K562 (cell line): ENCODE measurements around the gene OSGIN1. TPM values are rescaled to one million over a fixed set of nuclear protein-coding genes. Genes with fewer than 3 reads are reported as not detected.

Source experiments
- ATAC-seq: fragments of 200-7000 bp; cut with Tn5 transposase; 3 replicates; pipeline ENCODE4 v1.9.1; 2020; ENCODE audit warnings: moderate library complexity
- BruUV-seq: library from RNA; stranded (reverse); fragments of 400-500 nt; replicated peaks from 2 replicates; lab custom pipeline; 2021; lab: Mats Ljungman, UMichigan
- CTCF ChIA-PET: fragments of 300-600 bp; formaldehyde crosslinking; extraction: SDS; loops from one replicate; lab custom pipeline; 2021; ENCODE audit warnings: low intra/inter-chr PET ratio; lab: Yijun Ruan, JAX
- POLR2A ChIA-PET: fragments of 300-600, 350-650 bp; sonication (Branson Sonifier 250); formaldehyde crosslinking; extraction: SDS; loops from one replicate; lab custom pipeline; 2021; ENCODE audit warnings: antibody characterized with exemption, inconsistent platforms; lab: Yijun Ruan, JAX
- DNase-seq, 4 experiments: peaks; one replicate each; pipeline versions ENCODE4 v3.0.0 to v3.0.0-alpha.2; 2011 to 2018; ENCODE audit warnings: low spot score in 3 of 4, mixed read lengths in 3 of 4; ENCODE audit errors: extremely low read depth in 1 of 4
- FAIRE-seq: peaks from 2 replicates; lab custom pipeline; 2011; peaks lifted over from hg19 to GRCh38; lab: Jason Lieb, UNC
- H2AFZ ChIP-seq: 2 replicates; pipeline ENCODE4 v1.6.0; 2011; ENCODE audit warnings: low read depth, low read length, control low read depth, inconsistent platforms
- H3K27ac ChIP-seq: fragments of 200-600 bp; 3 replicates; pipeline ENCODE4 v1.8.0; 2011; ENCODE audit warnings: low read depth, mild to moderate bottlenecking, control low read depth, inconsistent platforms, low read length, moderate library complexity, mixed read lengths; ENCODE audit errors: extremely low read depth
- H3K27me3 ChIP-seq, 2 experiments: fragments of 300-600 bp in 1 of 2; 2 replicates in 1 of 2; 3 replicates in 1 of 2; pipeline versions ENCODE4 v1.6.0 to v1.8.0; 2011; ENCODE audit warnings: inconsistent platforms in 2 of 2, low read length in 2 of 2, mild to moderate bottlenecking in 1 of 2, mixed read lengths in 1 of 2, moderate library complexity in 1 of 2; ENCODE audit not compliant: control insufficient read depth in 2 of 2, insufficient read depth in 2 of 2
- H3K36me3 ChIP-seq: fragments of 300-600 bp; 3 replicates; pipeline ENCODE4 v1.8.0; 2011; ENCODE audit warnings: mild to moderate bottlenecking, low read length, inconsistent platforms; ENCODE audit not compliant: control insufficient read depth, insufficient read depth
- H3K4me1 ChIP-seq, 2 experiments: fragments of 200-600 bp in 1 of 2; replicated peaks in 1 of 2; 2 replicates in 1 of 2; 3 replicates in 1 of 2; pipeline versions ENCODE4 v1.5.1 to v1.8.0; 2011; ENCODE audit warnings: inconsistent platforms in 2 of 2, low read length in 2 of 2, mild to moderate bottlenecking in 1 of 2, mixed read lengths in 1 of 2, moderate library complexity in 1 of 2; ENCODE audit not compliant: control insufficient read depth in 2 of 2, insufficient read depth in 2 of 2
- H3K4me2 ChIP-seq: 2 replicates; pipeline ENCODE4 v1.6.1; 2011; ENCODE audit warnings: low read length, control low read depth, inconsistent platforms, mixed read lengths; ENCODE audit not compliant: insufficient read depth
- H3K4me3 ChIP-seq: fragments of 200-600 bp; sonication (generic), shearing (Covaris generic); 2 replicates; pipeline ENCODE4 v1.5.1; 2016; ENCODE audit warnings: control low read depth, inconsistent platforms
- H3K79me2 ChIP-seq: fragments of 200-600 bp; 3 replicates; pipeline ENCODE4 v1.8.0; 2011; ENCODE audit warnings: low read length, inconsistent platforms; ENCODE audit not compliant: control insufficient read depth, insufficient read depth
- H3K9ac ChIP-seq, 2 experiments: 2 replicates each; pipeline versions ENCODE4 v1.6.0 to v1.6.1; 2011; ENCODE audit warnings: low read depth in 2 of 2, low read length in 2 of 2, control low read depth in 1 of 2, inconsistent platforms in 1 of 2, mild to moderate bottlenecking in 1 of 2, mixed read lengths in 1 of 2; ENCODE audit not compliant: insufficient read depth in 1 of 2
- H3K9me1 ChIP-seq: one replicate; pipeline ENCODE4 v1.6.0; 2011; ENCODE audit warnings: inconsistent platforms, mild to moderate bottlenecking, low read length, moderate library complexity; ENCODE audit not compliant: control insufficient read depth, insufficient read depth
- H3K9me3 ChIP-seq: replicated peaks from 2 replicates; pipeline ENCODE4 v1.5.1; 2011; ENCODE audit warnings: low read depth, low read length, inconsistent platforms; ENCODE audit not compliant: control insufficient read depth, insufficient read depth
- H4K20me1 ChIP-seq: replicated peaks from 2 replicates; pipeline ENCODE4 v1.6.1; 2011; ENCODE audit warnings: low read length, inconsistent platforms, mixed read lengths; ENCODE audit not compliant: control insufficient read depth, insufficient read depth
- CBFA2T2 ChIP-seq: fragments of 450-650 bp; conservative IDR thresholded peaks from 2 replicates; pipeline ENCODE4 v1.6.1; 2017; ENCODE audit warnings: mild to moderate bottlenecking
- CBFA2T3 ChIP-seq: fragments of 450-650 bp; IDR thresholded peaks from 2 replicates; pipeline ENCODE4 v1.6.1; 2017
- FOSL1 ChIP-seq: fragments of 200-800 bp; sonication (Bioruptor generic); conservative IDR thresholded peaks from 2 replicates; pipeline ENCODE4 v1.6.1; 2016; ENCODE audit warnings: missing genetic modification characterization, missing compliant biosample characterization
- IFI16 ChIP-seq: fragments of 250-450 bp; sonication (Bioruptor Pico); IDR thresholded peaks from 2 replicates; pipeline ENCODE4 v2.1.2; 2022; ENCODE audit warnings: mild to moderate bottlenecking, inconsistent platforms
- KDM1A ChIP-seq, 2 experiments: fragments of 450-650 bp; IDR thresholded peaks; 2 replicates each; pipeline ENCODE4 v1.6.1; 2016; ENCODE audit warnings: mild to moderate bottlenecking in 2 of 2
- MCM3 ChIP-seq: fragments of 450-650 bp; IDR thresholded peaks from 2 replicates; pipeline ENCODE4 v1.6.1; 2016
- SMARCA5 ChIP-seq: fragments of 450-650 bp; IDR thresholded peaks from 2 replicates; pipeline ENCODE4 v1.6.1; 2016
- TAF7 ChIP-seq: fragments of 450-650 bp; IDR thresholded peaks from 2 replicates; pipeline ENCODE4 v1.6.1; 2016; ENCODE audit warnings: missing genetic modification characterization, missing compliant biosample characterization
- TEAD2 ChIP-seq: fragments of 450-650 bp; IDR thresholded peaks from 2 replicates; pipeline ENCODE4 v1.6.1; 2016; ENCODE audit warnings: missing genetic modification characterization, control low read depth, missing compliant biosample characterization
- TEAD4 ChIP-seq, 2 experiments: sonication (generic) in 1 of 2; formaldehyde crosslinking in 1 of 2; IDR thresholded peaks; 2 replicates each; pipeline versions ENCODE4 v1.6.1 to v1.8.0; 2012 to 2022; ENCODE audit warnings: borderline replicate concordance in 1 of 2, inconsistent platforms in 1 of 2, low read length in 1 of 2, mild to moderate bottlenecking in 1 of 2, missing genetic modification reagents in 1 of 2
- ZNF184 ChIP-seq: sonication (generic); formaldehyde crosslinking; IDR thresholded peaks from 2 replicates; pipeline ENCODE4 v1.5.0; 2020; ENCODE audit warnings: missing genetic modification reagents
- ZNF584 ChIP-seq: fragments of 200-800 bp; sonication (Bioruptor generic); IDR thresholded peaks from 2 replicates; pipeline ENCODE4 v1.6.1; 2016; ENCODE audit warnings: low read depth, mild to moderate bottlenecking, missing genetic modification characterization, missing compliant biosample characterization
- ZNF589 ChIP-seq: fragments of 200-800 bp; sonication (Bioruptor generic); IDR thresholded peaks from 2 replicates; pipeline ENCODE4 v1.6.1; 2016; ENCODE audit warnings: low read depth, missing genetic modification characterization, missing compliant biosample characterization
- WGBS: fragments of 100-300 bp; shearing (Covaris generic); methylation state at CpG from one replicate; pipeline ENCODE4 v1.1.6; 2016; ENCODE audit warnings: low coverage, mixed read lengths; ENCODE audit not compliant: insufficient coverage; ENCODE audit errors: missing lambda C conversion rate; 5-methylcytosine and 5-hydroxymethylcytosine counted together
- in situ Hi-C: fragments of 300-500 bp; cut with MboI; formaldehyde crosslinking; loops from 4 replicates; pipeline ENCODE4 v1.15.0; 2018; ENCODE audit warnings: inconsistent platforms, mixed read lengths
- intact Hi-C: fragments of 100-400 bp; cut with micrococcal nuclease; formaldehyde crosslinking; loops from 2 replicates; pipeline ENCODE4 v1.14.2; 2022
- polyA plus RNA-seq, 8 experiments: library from polyadenylated mRNA; depleted of rRNA in 4 of 8; stranded (reverse) in 5 of 8; unstranded in 3 of 8; fragments of >200 nt; fragmentation: Nextera tagmentation in 2 of 8; fragmentation: Illumina TruSeq in 1 of 8; extraction: Ambion mirVana in 2 of 8; extraction: Trizol in 1 of 8; gene quantifications; 2 replicates each; pipeline versions ENCODE4 v1.2.1 to v1.2.3, GENCODE V29; 2011 to 2014; ENCODE audit warnings: inconsistent platforms in 1 of 8, missing spikeins in 1 of 8
- total RNA-seq, 7 experiments: library from RNA; depleted of rRNA in 6 of 7; stranded (reverse); fragments of >200 nt in 6 of 7; fragmentation: Illumina TruSeq in 2 of 7; extraction: Trizol in 2 of 7; gene quantifications; 2 replicates each; pipeline versions ENCODE4 v1.2.1 to v1.2.3, GENCODE V29; 2011 to 2021; ENCODE audit warnings: low replicate concordance in 1 of 7
- TF ChIP-seq, protein P1 (sequence below): sonication (generic); formaldehyde crosslinking; IDR thresholded peaks from 2 replicates; pipeline ENCODE4 v1.8.1; 2023; ENCODE audit warnings: missing genetic modification reagents, mild to moderate bottlenecking, borderline replicate concordance

Gene OSGIN1
- total and polyA plus RNA-seq, 9 of the 15 experiments (the other 6 are each of a cell fraction or from before 2014, with no cell fraction given): 0.03 to 3.6 (median 1.6) TPM

DNA sequence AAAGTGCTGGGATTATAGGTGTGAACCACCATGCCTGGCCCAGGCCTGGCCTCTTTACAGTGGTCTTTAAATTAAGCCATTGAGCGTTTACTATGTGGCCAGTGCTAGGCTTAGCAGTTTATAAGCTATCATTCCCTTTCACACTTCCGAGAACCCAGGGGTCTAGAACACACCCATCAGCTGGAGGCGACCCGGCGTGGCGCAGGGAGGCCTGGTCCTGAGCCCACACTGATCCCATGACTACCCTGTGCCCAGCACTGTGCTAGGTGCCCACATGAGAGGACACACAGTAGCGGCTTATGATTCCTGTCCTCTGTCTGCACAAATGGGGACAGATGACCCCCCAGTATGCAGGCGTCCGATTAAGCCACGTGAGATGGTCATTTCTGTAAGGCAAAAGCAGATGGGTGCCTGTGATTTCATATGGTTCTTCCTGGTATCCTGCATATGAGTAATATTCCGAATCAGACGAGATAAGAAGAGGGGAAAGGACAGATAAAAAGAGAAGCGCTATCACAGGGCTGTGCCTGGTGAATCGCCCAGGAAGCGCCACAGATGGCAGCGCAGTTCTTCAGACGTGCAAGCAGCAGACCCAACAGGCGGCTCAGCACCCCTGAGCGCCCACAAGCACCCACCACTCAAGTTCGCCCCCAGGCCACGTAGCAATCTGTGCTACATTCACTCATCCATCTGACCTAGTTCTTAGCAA, 5.3 kb downstream of the OSGIN1 start:
- H3K4me1 ChIP-seq: peaks cover 12 to 44% of the 10 kb centered on the region in 2 experiments; a peak in 4 of 5 replicates
- no peaks in the 10 kb centered on the region for H3K79me2 ChIP-seq
- no peak for DNase-seq
- intact Hi-C loops: loop anchor here (5.0 kb wide), 1 partner anchor 219 kb away; no protein-coding TSS in a partner anchor
- no peak overlapping the region for H2AFZ ChIP-seq
- H3K36me3 ChIP-seq: peaks cover 5% of the 10 kb centered on the region; the same call in 1 of the 3 replicates
- no peak overlapping the region for H3K27ac ChIP-seq
- WGBS: 63% methylated on average over 21 of the region's 21 CpGs
- ATAC-seq: no peak
- H3K4me2 ChIP-seq: no peak overlapping the region
- H3K9me3 ChIP-seq: no peaks in the 10 kb centered on the region
- no peak for TF ChIP-seq ZNF589
- TF ChIP-seq TAF7: no peak
- TF ChIP-seq CBFA2T3: peak; percentile 64
- TF ChIP-seq, protein P1, sequence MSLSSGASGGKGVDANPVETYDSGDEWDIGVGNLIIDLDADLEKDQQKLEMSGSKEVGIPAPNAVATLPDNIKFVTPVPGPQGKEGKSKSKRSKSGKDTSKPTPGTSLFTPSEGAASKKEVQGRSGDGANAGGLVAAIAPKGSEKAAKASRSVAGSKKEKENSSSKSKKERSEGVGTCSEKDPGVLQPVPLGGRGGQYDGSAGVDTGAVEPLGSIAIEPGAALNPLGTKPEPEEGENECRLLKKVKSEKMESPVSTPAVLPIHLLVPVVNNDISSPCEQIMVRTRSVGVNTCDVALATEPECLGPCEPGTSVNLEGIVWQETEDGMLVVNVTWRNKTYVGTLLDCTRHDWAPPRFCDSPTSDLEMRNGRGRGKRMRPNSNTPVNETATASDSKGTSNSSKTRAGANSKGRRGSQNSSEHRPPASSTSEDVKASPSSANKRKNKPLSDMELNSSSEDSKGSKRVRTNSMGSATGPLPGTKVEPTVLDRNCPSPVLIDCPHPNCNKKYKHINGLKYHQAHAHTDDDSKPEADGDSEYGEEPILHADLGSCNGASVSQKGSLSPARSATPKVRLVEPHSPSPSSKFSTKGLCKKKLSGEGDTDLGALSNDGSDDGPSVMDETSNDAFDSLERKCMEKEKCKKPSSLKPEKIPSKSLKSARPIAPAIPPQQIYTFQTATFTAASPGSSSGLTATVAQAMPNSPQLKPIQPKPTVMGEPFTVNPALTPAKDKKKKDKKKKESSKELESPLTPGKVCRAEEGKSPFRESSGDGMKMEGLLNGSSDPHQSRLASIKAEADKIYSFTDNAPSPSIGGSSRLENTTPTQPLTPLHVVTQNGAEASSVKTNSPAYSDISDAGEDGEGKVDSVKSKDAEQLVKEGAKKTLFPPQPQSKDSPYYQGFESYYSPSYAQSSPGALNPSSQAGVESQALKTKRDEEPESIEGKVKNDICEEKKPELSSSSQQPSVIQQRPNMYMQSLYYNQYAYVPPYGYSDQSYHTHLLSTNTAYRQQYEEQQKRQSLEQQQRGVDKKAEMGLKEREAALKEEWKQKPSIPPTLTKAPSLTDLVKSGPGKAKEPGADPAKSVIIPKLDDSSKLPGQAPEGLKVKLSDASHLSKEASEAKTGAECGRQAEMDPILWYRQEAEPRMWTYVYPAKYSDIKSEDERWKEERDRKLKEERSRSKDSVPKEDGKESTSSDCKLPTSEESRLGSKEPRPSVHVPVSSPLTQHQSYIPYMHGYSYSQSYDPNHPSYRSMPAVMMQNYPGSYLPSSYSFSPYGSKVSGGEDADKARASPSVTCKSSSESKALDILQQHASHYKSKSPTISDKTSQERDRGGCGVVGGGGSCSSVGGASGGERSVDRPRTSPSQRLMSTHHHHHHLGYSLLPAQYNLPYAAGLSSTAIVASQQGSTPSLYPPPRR (CRISPR knock-in tag): no peak
- TF ChIP-seq CBFA2T2: 0 out of 2 replicates have a peak, but pooled peaks have one; percentile 19
- TF ChIP-seq KDM1A (IDR thresholded peaks at IDR 0.05): peak; percentile 24 to 36; a peak in 1 of 4 replicates
- peak; percentile 68 for TF ChIP-seq FOSL1
- TF ChIP-seq SMARCA5: no peak
- no peak for TF ChIP-seq MCM3
- no peak for TF ChIP-seq TEAD2
- TF ChIP-seq ZNF184: no peak
- no peak for TF ChIP-seq ZNF584 (CRISPR knock-in tag)
- no peak for TF ChIP-seq IFI16 (CRISPR knock-in tag)
- no peak for TF ChIP-seq TEAD4 (IDR thresholded peaks at IDR 0.05; ENCODE audit: low read length)
- no peak for TF ChIP-seq TEAD4 (CRISPR knock-in tag; IDR thresholded peaks at IDR 0.05; ENCODE audit: borderline replicate concordance)
- no peak for FAIRE-seq
- H3K9ac ChIP-seq: no peak overlapping the region
- H3K27me3 ChIP-seq: no peaks in the 10 kb centered on the region
- H4K20me1 ChIP-seq: peaks cover 11% of the 10 kb centered on the region
- CTCF ChIA-PET: interaction anchor here (2.8 to 3.3 kb wide), 2 partner anchors 105 to 107 kb away, joined by 35 to 38 read pairs; no protein-coding TSS in a partner anchor
- POLR2A ChIA-PET: interaction anchor here (0.8 to 1.6 kb wide), 3 partner anchors 10 to 107 kb away, joined by 3 to 4 read pairs (median 3); no protein-coding TSS in a partner anchor
- no peak overlapping the region for H3K4me3 ChIP-seq
- H3K9me1 ChIP-seq: no peaks in the 10 kb centered on the region
- no TSS peak for BruUV-seq
- in situ Hi-C loops: loop anchor here (5.0 to 10.0 kb wide), 3 partner anchors 104 to 529 kb away; partner anchors contain the start of gene TAF1C
